ENCODE measurements around the gene APOA4. TPM values are rescaled to one million over a fixed set of nuclear protein-coding genes. Genes with fewer than 3 reads are reported as not detected.

The APOA4 gene
- total RNA-seq, 1 experiment from 2014 or later = not detected

GRCh38 chr11:116870054-116870453 lies 47.0 kb upstream of the APOA4 start:
- in situ Hi-C loops (cut with HindIII; ENCODE audit: low pct_unique_long_range_greater_than_20kb, low sequenced_read_pairs) (no loop called here), intact Hi-C loops (cut with micrococcal nuclease; ENCODE audit: unreplicated experiment) (no loop called here)
- ChIA-PET CTCF (no interaction called here), POLR2A (no interaction called here)
- H3K4me1 ChIP-seq (ENCODE audit: control insufficient read depth, insufficient read depth, low read length) = no peaks in the 10 kb centered on the region
- peaks cover 8% of the 10 kb centered on the region; the same call in 1 of the 2 replicates for H3K36me3 ChIP-seq (ENCODE audit: control insufficient read depth, insufficient read depth, low read length)
- H3K9me3 ChIP-seq (ENCODE audit: control insufficient read depth, insufficient read depth, low read depth, low read length) = no peaks in the 10 kb centered on the region
- ATAC-seq (no peak), DNase-seq (ENCODE audit: low read depth, low spot score) (no peak)
- no peak overlapping the region for H3K27ac ChIP-seq (ENCODE audit: low read length)
- H3K27me3 ChIP-seq (ENCODE audit: control insufficient read depth, insufficient read depth, low read length) = no peaks in the 10 kb centered on the region
- no peak overlapping the region for H3K4me3 ChIP-seq (ENCODE audit: low read depth in 2 of 2, low read length in 2 of 2)
- TF ChIP-seq CTCF (IDR thresholded peaks at IDR 0.05) = no peak
- TF ChIP-seq REST (IDR thresholded peaks at IDR 0.05; ENCODE audit: insufficient read depth in 1 of 2, low read depth in 2 of 2, low read length in 1 of 2) = no peak
- no TSS peak for BruUV-seq (replicated peaks)

GRCh38 chr11:116869610-116870009 lies 46.5 kb upstream of the APOA4 start:
- in situ Hi-C loops (cut with HindIII; ENCODE audit: low pct_unique_long_range_greater_than_20kb, low sequenced_read_pairs) = no loop called here
- no peak for ATAC-seq
- intact Hi-C loops (cut with micrococcal nuclease; ENCODE audit: unreplicated experiment) = no loop called here

More at GRCh38 chr11:116869610-116870009, 46.5 kb upstream of the APOA4 start:
- DNase-seq (ENCODE audit: low read depth, low spot score) = no peak
- Histone ChIP-seq H3K4me1 (ENCODE audit: control insufficient read depth, insufficient read depth, low read length) (no peaks in the 10 kb centered on the region), H3K36me3 (ENCODE audit: control insufficient read depth, insufficient read depth, low read length) (peaks cover 8% of the 10 kb centered on the region; the same call in 1 of the 2 replicates), H3K27me3 (ENCODE audit: control insufficient read depth, insufficient read depth, low read length) (no peaks in the 10 kb centered on the region), H3K27ac (ENCODE audit: low read length) (no peak overlapping the region), H3K4me3 (ENCODE audit: low read depth in 2 of 2, low read length in 2 of 2) (no peak overlapping the region), H3K9me3 (ENCODE audit: control insufficient read depth, insufficient read depth, low read depth, low read length) (no peaks in the 10 kb centered on the region)
- TF ChIP-seq POLR2AphosphoS5 (IDR thresholded peaks at IDR 0.05; ENCODE audit: low read depth, low read length) (no peak), TCF7L2 (IDR thresholded peaks at IDR 0.05; ENCODE audit: low read depth, low read length) (no peak), CTCF (IDR thresholded peaks at IDR 0.05) (peak; percentile 17; the same call in 1 of the 2 replicates)
- POLR2A ChIA-PET = no interaction called here
- BruUV-seq (replicated peaks) = no TSS peak
- CTCF ChIA-PET = no interaction called here

Data from Panc1 (cell line).